ENCODE measurements around the gene MAP4K4.
"Not testable (repeated sequence)": the region's sequence is repeated elsewhere in the genome, so short reads cannot be mapped to it uniquely, and the experiment has no call there.

MAP4K4 gene

GRCh38 chr2:101743288-101743687 is 45.8 kb downstream of the MAP4K4 start:
- DNase-seq (ENCODE audit: low spot score), result peak; percentile 84

GRCh38 chr2:101744832-101745231 is 47.3 kb downstream of the MAP4K4 start:
- DNase-seq (ENCODE audit: low spot score), result no peak

GRCh38 chr2:101745711-101746694 is 48.5 kb downstream of the MAP4K4 start:
- DNase-seq (ENCODE audit: low spot score), result no peak

GRCh38 chr2:101748000-101748399 is 50.5 kb downstream of the MAP4K4 start:
- DNase-seq (ENCODE audit: low spot score), result no peak

- not testable (repeated sequence) for DNase-seq (ENCODE audit: low spot score)
Measured at GRCh38 chr2:101748462-101748861, 51.0 kb downstream of the MAP4K4 start.

GRCh38 chr2:101750688-101751087 is 53.2 kb downstream of the MAP4K4 start:
- DNase-seq (ENCODE audit: low spot score), result no peak

- DNase-seq (ENCODE audit: low spot score), result no peak
Measured at GRCh38 chr2:101751276-101751815, 53.8 kb downstream of the MAP4K4 start.

GRCh38 chr2:101751875-101752619 is 54.5 kb downstream of the MAP4K4 start:
- DNase-seq (ENCODE audit: low spot score), result no peak

GRCh38 chr2:101752716-101753616 is 55.5 kb downstream of the MAP4K4 start:
- DNase-seq (ENCODE audit: low spot score), result peak; percentile 94

GRCh38 chr2:101753720-101754490 is 56.4 kb downstream of the MAP4K4 start:
- no peak for DNase-seq (ENCODE audit: low spot score)

GRCh38 chr2:101754618-101755017 is 57.1 kb downstream of the MAP4K4 start:
- no peak for DNase-seq (ENCODE audit: low spot score)

GRCh38 chr2:101756266-101756665 is 58.8 kb downstream of the MAP4K4 start:
- DNase-seq (ENCODE audit: low spot score), result no peak

- DNase-seq (ENCODE audit: low spot score), result no peak
Measured at GRCh38 chr2:101758001-101758400, 60.5 kb downstream of the MAP4K4 start.

- DNase-seq (ENCODE audit: low spot score), result no peak
Measured at GRCh38 chr2:101759162-101759561, 61.7 kb downstream of the MAP4K4 start.

- no peak for DNase-seq (ENCODE audit: low spot score)
Measured at GRCh38 chr2:101762451-101763171, 65.1 kb downstream of the MAP4K4 start.

- DNase-seq (ENCODE audit: low spot score), result no peak
Measured at GRCh38 chr2:101763496-101764333, 66.2 kb downstream of the MAP4K4 start.

GRCh38 chr2:101766337-101766736 is 68.8 kb downstream of the MAP4K4 start:
- DNase-seq (ENCODE audit: low spot score), result no peak

- DNase-seq (ENCODE audit: low spot score), result no peak
Measured at GRCh38 chr2:101766871-101767739, 69.6 kb downstream of the MAP4K4 start.
